NCI-H2196 (cell line): ENCODE data around the gene VPS54.
"Not testable (repeated sequence)": the region's sequence is repeated elsewhere in the genome, so short reads cannot be mapped to it uniquely, and the experiment has no call there.

ENCODE experiments used
- DNase-seq: peaks from one replicate; lab custom pipeline; 2025; ENCODE audit not compliant: unreplicated experiment; lab: John Stamatoyannopoulos, UW

VPS54 gene

DNA sequence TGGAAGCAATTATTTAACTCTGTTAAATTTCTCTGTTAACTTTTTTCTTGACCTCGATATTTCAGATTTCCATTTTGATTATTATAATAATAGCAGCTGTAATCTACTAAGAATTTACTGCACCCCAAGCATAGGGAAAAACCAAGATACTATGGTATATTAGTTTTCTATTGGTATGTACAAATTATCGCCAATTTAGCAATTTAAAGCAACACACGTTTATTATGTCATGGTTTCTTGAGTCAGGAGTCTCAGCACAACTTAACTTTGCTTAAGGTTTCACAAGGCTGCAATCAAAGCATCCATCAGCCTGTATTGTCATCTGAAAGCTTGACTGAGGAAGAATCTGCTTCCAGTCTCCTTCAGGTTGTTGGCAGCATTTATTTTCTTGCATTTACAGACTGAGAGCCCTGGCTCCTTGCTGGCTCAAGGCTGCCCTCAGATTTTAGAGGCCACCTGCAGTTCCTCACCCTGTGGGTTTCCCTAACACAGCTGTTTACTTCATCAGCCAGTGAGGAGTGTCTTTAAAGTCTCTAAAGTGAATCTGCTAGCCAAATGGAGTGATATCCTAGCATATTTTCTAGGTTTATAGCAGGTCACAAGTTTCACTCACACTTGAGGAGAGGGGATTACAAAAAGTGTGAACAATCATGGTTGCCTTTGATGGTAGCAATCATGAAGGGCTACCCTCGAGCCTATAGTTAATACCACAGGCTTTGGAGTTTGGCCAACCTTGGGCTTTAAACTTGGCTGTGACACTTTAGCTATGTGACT, 4.4 kb upstream of the VPS54 start:
- DNase-seq: no peak

DNA sequence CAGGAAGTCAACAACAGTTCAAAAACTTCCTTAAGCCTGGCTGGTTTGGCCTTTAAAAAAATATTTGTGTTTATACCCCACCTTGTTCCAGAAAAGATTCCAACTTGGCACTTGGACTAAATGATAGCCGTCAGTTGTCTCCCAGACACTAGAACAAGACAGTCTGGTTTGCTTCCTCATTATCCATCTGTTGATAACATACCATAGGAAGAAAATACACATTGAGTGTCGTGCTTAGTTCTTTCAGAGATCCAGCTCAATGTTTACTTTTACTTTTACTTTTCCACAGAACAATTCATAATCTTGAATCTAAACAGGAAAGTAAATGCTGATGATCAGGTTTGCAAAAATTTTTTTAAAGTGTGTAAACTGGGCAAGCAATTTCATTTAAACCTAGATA, 2.4 kb upstream of the VPS54 start:
- no peak for DNase-seq

DNA sequence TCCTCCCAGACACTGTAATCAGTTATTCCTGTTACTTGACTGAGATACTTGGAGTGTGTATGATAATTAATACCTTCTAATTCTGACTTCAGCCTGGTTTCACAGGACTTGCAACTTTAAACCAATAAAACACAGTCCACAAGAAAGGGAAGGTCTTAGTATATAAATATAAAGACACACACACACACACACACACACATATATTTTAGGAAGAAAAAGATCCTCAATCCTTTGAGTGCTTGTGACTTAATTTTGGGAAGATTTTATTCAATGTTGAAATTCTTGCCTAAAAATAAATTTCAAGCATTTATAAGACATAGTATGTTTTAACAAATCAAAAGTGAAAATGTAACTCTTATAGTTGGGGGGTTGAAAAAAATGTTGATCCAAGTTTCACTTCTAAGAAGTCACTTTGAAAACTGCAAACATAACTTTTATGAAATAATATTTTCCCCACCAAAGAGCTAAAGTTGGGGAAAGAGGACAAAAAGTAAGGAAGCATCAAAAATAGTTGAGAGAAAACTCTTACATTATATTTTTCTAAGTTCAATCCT, 824 bp upstream of the VPS54 start:
- DNase-seq: no peak

DNA sequence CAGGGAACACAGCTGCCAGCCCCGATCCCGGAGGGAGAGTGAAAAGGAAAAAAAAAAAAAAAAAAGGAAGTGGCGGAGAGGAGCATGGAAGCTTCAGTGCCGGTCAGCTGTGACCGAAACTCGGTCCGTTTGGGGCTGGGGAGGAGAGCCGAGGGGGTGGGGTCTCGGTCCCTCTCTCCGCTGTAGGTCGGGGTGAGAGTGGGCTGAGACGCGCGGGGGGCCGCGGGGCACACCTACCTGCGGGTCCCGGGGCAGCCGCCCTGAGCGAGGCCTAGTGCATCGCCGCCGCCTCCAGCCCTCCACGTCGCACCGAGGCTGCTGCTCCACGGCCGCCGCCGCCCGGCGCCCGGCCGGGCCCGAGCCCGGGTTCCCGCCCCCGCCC, 536 bp downstream of the VPS54 start:
- DNase-seq: peak; percentile 37

DNA sequence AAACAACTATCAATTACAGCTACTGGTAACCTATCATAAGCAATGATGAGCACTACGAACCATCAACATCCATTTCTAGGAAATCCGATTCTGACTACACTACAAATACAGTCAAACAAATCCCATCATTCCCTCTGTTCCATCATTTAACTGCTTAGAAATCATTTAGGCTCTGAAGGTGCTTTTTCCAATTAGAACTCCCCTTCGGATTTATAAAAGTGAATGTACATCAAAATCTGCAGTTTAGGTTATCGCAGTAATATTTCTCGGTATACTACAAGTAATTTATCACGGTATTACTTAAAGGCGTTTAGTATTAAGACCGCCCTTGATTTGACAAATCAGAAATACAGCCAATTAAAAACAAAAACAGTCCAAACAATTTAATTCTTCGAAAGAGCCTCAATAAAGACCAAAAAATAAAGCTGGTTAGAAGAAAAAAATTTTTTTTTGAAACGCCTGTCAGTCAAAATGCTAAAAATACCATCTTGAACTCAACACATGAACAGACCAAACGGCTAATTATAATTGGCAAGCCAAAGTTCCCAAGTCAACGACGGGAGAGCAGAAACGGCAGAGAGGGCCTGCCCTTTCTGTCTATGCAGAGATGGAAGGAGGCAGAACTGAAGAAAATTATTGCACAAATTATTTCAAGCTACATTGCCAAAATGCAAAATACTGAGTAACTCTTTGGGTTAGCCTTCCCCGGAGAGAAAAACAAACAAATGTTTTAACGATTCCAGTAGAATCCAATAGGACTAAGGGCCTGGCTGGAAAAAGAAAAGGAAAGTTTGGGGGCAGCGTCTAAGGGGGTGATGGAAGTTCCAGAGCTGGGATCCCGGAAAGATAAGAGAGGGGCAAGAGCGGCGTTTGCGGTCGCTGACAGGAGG, 1.2 kb downstream of the VPS54 start:
- DNase-seq: no peak

DNA sequence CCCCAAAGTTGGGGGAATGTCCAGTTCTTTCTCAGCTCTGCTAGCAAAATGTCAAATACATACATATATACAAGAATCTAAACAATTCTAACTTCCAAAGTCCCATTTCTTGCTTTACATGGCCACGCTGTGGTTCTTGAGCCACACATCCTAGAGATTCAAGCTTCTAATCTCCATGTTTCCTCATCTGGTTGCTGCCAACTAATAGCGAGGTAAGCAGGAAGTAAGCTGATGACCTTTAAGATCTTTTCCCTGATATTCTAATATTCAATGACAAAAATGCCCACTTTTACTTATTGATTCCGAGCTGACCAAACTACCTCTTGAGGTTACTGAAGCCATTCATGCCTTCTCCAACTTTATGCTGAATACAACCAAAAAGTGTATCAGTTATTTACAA, 3.3 kb downstream of the VPS54 start:
- DNase-seq: no peak

DNA sequence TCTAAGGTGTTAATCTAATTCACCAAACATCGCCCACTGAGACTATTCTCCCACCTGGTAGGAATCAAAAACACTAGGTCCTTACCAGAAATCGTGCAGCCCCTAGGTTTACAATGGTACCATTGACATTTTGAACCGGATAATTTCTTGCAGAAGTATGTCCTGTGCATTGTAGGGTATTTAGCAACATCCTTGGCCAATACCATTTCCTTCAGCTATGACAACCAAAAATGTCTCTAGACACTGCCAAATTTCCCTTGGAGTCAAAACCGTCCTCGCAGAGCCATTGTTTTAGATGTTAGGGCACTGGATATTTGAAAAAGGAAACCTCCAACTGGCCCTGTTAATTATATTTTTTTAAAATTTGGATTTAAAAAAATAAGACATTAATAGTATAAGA, 3.8 kb downstream of the VPS54 start:
- DNase-seq: no peak

DNA sequence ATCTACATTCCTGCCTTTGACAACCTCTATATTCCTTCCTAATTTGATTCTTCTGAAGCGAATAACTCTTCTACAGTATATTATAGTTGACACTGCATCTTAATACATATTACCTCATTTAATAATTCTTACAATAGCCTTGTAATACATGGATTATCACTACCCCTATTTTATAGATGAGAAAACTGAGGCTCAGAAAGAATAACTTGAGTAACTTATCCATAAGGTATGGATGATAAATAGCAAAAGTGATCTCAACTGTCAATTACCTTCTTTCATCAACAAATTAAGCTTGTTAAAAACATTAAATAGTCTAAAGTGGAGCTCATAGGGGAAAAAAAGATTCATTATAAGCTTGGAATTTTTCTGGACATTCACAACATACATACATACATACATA, 4.6 kb downstream of the VPS54 start:
- no peak for DNase-seq

DNA sequence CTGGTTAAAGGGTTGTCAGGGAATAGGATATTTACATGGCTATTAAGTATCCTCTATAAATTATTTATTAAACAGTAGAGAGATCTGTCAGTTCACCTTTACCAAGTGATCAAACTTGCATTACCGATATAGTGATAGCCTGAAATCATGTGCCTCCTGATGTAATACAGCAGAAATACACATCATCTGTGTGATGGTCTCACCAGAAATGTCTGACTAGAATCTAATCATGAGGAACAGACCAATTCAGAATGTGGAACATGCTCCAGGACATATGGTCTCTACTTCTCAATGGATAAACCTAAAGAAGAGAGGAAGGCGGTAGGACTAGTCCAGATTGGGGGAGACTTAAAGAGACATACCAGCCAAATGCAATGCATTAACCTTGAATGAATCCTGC, 6.2 kb downstream of the VPS54 start:
- DNase-seq: no peak

DNA sequence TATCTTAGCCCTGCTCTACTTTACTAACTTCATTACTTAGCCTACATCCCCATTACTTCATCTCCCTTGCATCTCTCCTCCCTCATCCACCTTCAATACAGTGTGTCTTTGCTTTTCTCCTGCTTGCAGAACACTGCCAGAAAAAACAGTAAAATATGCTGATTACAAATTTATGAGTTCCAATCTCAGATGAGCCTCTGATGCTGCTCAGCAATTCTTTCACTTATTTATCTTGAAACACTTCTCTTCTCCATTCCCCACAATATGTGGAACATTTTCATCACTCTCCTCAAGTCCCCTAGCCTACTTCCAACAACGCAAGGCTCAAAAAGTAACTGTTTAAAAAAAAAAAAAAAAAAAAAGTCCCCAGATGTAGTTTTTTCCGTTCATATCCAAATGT, 7.1 kb downstream of the VPS54 start:
- DNase-seq: no peak

DNA sequence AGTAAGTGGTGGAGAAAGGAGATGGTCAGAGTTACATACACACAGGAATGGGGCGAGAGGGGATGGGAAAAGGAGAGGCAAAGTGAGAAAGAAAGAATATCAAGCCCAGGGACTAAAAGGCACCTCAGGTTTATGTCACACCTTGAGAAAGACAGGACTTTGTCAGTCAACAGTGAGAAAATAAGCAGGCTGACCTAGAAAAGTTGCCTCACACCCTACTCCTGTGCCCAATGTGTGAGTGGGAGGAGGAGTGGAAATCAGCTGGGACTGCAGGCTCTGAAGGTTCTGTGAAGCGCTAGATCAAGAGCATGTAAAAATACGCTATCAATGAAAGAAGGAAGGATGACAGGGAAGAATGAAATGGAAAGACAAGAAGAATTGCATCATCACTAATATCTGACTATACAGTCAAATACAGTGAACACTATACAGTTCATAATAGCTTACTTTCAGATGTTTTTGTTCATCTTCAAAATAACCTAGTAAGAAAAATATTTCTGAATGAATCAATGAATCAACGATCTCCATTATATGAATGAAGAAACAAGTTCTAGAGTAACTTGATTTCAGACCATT, 10.7 kb downstream of the VPS54 start:
- DNase-seq: no peak

DNA sequence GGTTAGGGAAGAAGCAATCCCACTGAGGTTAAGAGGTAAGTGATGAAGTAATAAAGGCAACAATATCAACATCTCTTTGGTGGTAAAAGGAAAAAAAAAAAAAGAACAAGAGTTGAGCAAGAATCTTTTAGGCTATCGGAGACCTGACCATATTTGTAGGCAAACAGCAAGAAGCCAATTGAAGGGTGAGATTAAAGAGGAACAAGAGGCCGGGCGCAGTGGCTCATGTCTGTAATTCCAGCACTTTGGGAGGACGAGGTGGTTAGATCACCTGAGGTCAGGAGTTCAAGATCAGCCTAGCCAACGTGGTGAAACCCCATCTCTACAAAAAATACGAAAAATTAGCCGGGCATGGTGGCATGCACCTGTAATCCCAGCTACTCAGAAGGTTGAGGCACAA, 11.3 kb downstream of the VPS54 start:
- DNase-seq: no peak

DNA sequence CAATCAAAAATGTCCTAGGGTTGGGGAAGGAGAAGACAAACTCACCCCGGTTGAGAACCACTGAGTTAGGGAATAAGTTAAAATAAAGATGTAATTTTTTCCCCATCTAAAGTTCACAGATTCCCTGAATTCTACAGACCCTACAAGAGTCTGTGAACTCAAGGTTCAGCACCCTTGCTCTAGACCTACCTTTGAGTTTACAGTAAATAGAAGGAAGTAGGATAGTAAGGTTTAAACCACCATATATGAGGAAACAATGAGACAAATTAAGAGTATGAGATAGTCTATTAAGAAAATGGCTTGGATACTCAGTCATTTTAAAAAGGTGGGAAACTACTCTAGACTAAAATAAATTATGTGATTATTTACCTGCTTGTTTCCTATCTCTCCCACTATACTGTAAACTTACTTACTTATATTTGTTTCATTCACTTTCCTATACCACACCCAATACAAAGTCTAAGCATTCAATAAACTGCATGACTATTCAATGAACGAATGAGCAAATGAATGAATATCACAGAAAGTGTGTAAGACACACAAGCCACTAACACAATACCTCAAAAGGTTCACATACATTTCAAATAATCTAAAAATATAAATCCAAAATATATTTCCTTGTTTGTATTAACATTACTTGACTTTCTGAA, 13.4 kb downstream of the VPS54 start:
- no peak for DNase-seq

DNA sequence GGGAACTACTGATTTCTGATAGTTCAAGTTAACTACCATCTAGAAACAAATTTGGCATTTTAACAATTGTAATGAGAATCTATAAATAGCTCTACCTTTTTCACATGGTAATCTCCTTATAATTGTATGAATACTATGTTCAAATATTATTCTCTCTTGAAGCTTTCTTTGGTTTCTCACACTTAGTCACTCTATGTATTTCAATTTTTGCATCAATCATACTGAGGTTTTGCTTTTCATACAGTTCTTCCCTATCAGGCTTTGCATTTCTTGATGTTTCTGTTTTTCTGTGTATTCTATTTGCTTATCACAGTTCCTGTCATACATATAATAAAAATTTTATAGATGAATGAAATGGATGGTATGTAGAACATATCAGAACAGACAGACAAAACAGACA, 16.0 kb downstream of the VPS54 start:
- no peak for DNase-seq

DNA sequence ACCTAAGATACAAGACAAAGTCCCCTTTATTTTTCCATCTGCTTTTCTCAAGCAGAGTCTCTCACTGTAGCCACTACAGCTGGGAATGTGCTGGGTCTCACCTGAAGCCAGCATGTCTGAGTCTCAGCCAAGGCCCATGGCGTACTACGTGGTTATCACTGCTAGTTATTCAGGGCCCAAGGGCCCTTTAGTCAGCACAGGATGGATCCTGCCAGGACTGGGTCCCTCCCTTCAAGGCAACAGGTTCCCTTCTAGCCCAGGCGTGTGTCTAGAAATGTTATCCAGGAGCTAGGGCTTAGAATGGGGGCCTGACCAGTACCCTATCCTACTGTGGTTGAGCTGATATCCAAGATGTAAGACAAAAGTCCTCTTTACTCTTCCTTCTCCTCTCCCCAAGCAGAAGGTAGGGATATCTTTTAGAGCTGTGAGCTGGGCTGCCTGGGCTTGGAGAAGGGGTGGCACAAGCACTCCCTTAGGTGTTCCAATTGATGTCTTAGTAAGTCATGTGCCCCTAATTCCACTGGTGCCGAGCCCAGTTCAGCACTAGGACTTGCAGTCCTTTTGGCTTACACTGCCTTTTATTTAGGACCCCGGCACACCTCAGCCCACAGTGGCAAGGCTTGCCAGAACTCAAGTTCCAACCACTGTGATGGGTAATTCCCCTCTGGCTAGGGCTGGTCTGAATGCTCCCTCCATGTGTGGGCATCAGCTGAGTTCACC, 17.7 kb downstream of the VPS54 start:
- DNase-seq: no peak

DNA sequence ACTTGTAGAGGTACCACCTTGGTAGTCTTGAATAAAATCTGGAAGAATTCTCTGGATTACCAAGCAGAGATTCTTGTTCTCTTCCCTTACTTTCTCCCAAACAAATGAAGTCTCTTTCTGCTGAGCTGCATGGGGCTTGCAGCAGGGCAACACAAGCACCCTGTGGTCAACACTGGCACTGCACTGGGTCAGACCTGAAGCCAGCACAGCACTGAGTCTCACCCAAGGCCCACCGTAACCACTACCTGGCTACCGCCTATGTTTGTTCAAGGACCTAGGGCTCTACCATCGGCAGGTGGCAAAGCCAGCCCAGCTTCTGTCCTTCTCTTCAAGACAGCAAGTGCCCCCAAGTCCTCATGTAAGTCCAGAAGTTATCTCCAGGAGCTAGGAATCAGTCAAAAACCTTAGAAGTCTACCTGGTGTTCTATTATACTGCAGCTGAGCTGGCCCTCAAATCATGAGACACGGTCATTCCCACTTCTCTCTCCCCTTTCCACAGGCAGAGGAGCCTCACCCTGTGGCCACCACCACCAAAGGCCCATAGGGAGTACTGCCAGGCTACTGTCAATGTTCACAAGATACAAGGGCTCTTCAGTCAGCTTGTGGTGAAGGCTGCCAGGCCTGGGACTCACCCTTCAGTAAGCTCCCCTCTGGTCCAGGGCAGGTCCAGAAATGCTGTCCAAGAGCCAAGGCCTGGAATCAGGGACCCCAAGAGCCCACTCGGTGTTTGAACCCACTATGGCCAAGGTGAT, 18.4 kb downstream of the VPS54 start:
- no peak for DNase-seq

DNA sequence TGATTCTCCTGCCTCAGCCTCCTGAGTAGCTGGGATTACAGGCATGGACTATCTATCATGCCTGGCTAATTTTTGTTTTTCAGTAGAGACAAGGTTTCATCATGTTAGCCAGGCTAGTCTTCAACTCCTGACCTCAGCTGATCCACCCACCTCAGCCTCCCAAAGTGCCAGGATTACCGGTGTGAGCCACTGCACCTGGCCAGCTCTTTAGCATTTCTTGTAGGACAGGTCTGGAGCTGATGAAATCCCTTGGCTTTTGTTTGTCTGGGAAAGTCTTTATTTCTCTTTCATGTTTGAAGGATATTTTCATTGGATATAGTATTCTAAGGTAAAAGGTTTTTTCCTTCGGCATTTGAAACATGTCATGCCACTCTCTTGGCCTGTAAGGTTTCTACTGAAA, 20.2 kb downstream of the VPS54 start:
- no peak for DNase-seq

DNA sequence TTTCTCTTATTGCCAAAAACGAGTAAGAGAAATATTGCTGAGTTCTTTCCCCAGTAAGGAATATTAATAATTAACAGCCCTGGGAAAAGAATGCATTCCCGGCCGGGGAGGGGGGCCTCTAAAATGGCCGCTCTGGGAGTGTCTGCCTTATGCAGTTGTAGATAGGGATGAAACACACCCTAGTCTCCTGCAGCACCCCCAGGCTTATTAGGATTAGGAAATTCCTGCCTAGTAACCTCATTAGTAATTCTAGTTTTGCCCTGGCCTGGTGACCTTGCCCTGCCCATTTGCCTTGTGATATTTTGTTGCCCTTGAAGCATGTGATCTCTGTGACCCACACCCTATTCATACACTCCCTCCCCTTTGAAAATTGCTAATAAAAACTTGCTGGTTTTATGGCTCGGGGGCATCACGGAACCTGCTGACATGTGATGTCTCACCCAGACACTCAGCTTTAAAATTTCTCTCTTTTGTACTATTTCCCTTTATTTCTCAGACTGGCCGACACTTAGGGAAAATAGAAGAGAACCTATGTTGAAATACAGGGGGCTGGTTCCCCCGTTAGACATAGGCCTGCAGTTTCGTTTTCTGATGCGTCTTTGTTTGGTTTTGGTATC, 22.5 kb downstream of the VPS54 start:
- DNase-seq: not testable (repeated sequence)

DNA sequence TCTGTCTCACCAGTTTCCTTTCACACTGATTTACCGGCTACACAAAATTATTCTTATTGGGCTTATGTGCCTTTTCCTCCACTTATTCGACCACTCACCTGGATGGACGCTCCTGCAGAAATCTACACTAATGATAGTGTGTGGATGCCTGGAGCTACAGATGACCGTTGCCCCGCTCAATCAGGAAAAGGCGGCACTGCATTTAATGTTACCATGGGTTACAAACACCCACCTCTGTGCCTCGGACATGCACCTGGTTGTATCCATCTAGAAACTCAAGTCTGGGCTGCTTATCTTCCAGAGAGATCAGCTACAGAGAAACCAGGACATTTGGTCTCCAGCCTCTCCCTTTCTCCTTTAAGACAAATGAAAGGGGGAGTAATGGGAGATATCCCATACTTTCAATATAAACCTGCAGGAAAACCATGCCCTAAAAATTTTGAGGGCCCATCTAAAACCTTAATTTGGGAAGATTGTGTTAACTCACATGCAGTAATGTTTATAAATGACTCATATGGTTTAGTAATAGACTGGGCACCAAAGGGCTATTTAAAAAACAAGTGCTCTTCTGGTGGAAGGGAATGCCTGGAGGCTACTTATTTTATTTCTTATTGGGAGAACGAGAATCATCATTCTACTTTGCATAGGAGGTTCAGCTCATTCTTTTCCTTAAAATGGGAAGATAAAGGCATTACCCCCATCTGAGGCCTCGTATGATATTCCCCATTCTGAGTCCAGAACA, 24.7 kb downstream of the VPS54 start:
- DNase-seq: not testable (repeated sequence)
